ENCODE data around the gene DLG2. TPM values are rescaled to one million over a fixed set of nuclear protein-coding genes. Genes with fewer than 3 reads are reported as not detected.

The DLG2 gene
- total and polyA plus RNA-seq, 7 donors: 0.60 to 25.8 (median 9.7) TPM; not detected in 1

GRCh38 chr11:85494396-85494795 is 132.7 kb downstream of the DLG2 start:
- intact Hi-C loops (cut with DNase I): no loop called here

DNA sequence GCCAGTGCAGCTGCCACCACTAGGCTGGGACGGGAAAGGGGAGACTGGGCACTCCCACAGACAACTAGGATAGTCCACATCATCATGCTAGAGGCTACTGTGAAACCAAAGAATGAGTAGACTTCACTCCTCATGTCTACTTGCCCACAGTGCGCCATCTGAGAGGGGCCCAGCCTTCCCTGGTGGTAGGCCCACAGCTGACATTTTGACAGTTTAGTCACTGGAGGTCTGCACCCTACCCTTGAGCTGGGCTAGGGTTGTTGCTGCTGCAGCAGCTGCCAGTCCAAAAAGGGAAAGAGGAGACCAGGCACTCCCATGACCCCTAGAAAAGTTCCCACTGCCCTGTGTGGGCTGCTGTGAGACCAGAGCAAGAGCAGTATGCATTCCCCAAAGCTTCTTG is 141.2 kb downstream of the DLG2 start:
- H3K9me3 ChIP-seq: peaks cover 0 to 7% (median 0%) of the 10 kb centered on the region in 4 donors
- intact Hi-C loops (cut with DNase I): no loop called here

More at GRCh38 chr11:85494396-85494795, 132.7 kb downstream of the DLG2 start:
- Histone ChIP-seq H3K27ac (no peak overlapping the region), H3K9me3 (no peaks in the 10 kb centered on the region), H3K4me1 (peaks cover 0 to 8% (median 0%) of the 10 kb centered on the region in 4 donors), H3K27me3 (no peaks in the 10 kb centered on the region), H3K4me3 (no peak overlapping the region), H3K36me3 (no peaks in the 10 kb centered on the region)
- TF ChIP-seq POLR2A (IDR thresholded peaks at IDR 0.05): no peak
- TF ChIP-seq, protein P1, sequence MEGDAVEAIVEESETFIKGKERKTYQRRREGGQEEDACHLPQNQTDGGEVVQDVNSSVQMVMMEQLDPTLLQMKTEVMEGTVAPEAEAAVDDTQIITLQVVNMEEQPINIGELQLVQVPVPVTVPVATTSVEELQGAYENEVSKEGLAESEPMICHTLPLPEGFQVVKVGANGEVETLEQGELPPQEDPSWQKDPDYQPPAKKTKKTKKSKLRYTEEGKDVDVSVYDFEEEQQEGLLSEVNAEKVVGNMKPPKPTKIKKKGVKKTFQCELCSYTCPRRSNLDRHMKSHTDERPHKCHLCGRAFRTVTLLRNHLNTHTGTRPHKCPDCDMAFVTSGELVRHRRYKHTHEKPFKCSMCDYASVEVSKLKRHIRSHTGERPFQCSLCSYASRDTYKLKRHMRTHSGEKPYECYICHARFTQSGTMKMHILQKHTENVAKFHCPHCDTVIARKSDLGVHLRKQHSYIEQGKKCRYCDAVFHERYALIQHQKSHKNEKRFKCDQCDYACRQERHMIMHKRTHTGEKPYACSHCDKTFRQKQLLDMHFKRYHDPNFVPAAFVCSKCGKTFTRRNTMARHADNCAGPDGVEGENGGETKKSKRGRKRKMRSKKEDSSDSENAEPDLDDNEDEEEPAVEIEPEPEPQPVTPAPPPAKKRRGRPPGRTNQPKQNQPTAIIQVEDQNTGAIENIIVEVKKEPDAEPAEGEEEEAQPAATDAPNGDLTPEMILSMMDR (IDR thresholded peaks at IDR 0.05): no peak
- TF ChIP-seq EP300 (IDR thresholded peaks at IDR 0.05): no peak
- no peak for TF ChIP-seq POLR2AphosphoS5 (IDR thresholded peaks at IDR 0.05)
- no peak for DNase-seq
- WGBS, 2 donors: 0 to 51% methylated on average over 1 of the region's 1 CpG

GRCh38 chr11:85483861-85484260 is 143.3 kb downstream of the DLG2 start:
- 94 to 95% methylated on average over 20 of the region's 20 CpGs for WGBS, 2 donors
- Histone ChIP-seq H3K4me1 (no peaks in the 10 kb centered on the region), H3K27ac (no peak overlapping the region), H3K4me3 (no peak overlapping the region), H3K36me3 (no peaks in the 10 kb centered on the region), H3K9me3 (peaks cover 0 to 7% (median 0%) of the 10 kb centered on the region in 4 donors), H3K27me3 (no peaks in the 10 kb centered on the region)
- intact Hi-C loops (cut with DNase I): no loop called here
- TF ChIP-seq POLR2AphosphoS5 (IDR thresholded peaks at IDR 0.05) (no peak), POLR2A (IDR thresholded peaks at IDR 0.05) (no peak)
- DNase-seq: no peak

More for the DNA sequence above, 141.2 kb downstream of the DLG2 start:
- DNase-seq: no peak
- Histone ChIP-seq H3K4me1 (no peaks in the 10 kb centered on the region), H3K36me3 (no peaks in the 10 kb centered on the region), H3K27ac (no peak overlapping the region), H3K27me3 (no peaks in the 10 kb centered on the region), H3K4me3 (no peak overlapping the region)
- WGBS, 2 donors: 68 to 92% methylated on average over 2 of the region's 2 CpGs
- no peak for TF ChIP-seq POLR2AphosphoS5 (IDR thresholded peaks at IDR 0.05)
- TF ChIP-seq EP300 (IDR thresholded peaks at IDR 0.05): no peak
- TF ChIP-seq POLR2A (IDR thresholded peaks at IDR 0.05): no peak
- TF ChIP-seq, protein P1 (IDR thresholded peaks at IDR 0.05): no peak

DNA sequence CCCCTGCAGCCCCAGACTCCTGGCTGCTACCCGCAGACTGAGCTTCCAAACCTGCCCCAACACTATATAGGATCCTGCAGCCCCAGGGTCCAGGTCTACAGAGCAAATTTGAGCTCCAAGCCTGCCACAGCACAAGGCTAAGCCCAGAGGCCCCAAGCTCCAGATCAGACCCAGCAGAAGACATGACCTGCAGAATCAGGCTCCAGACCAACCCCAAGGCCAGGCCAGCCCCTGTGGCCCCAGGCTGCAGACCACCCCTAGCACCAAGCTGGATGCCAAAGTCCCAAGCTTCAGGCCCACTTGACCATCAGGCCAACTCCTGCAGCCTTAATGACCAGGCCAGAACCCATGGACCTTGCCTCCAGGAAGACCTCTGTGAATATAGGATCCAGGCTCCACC is 145.3 kb downstream of the DLG2 start:
- TF ChIP-seq POLR2AphosphoS5 (IDR thresholded peaks at IDR 0.05): no peak
- no peak for TF ChIP-seq POLR2A (IDR thresholded peaks at IDR 0.05)
- TF ChIP-seq, protein P1 (IDR thresholded peaks at IDR 0.05): no peak
- TF ChIP-seq EP300 (IDR thresholded peaks at IDR 0.05): no peak

DNA sequence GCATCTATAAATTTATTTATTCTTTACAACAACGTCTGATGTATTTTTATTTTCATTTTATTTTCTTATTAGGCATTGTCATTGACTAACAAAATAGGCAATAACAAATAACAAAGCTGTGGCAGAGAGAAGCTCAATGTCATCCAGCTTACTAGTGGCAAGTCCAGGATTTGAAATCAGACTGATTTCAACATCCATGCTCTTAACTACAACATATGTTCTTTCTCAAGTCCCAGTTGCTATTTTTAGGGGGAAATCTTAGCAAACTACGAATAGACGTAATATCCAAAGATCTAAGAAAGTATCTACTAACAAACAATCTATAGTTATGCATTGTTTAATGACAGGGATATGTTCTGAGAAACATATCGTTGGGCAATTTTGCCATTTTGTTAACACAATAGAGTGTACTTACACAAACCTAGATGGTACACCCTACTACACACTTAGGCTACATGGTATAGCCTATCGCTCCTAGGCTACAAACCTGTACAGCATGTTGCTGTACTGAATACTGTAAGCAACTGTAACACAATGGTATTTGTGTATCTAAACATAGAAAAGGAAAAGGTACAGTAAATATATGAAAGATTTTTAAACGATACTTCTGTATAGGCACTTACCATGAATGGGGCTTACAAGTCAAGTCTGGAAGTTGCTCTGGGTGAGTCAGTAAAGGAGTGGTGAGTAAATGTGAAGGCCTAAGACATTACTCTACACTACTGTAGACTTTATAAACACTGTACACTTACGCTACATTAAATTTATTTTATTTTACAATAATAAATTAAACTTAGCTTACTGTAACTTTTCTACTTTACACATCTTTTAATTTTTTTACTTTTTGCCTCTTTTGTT is 151.3 kb downstream of the DLG2 start:
- Histone ChIP-seq H3K27ac (no peak overlapping the region), H3K36me3 (no peaks in the 10 kb centered on the region), H3K27me3 (no peaks in the 10 kb centered on the region), H3K4me3 (no peak overlapping the region), H3K4me1 (no peaks in the 10 kb centered on the region), H3K9me3 (peaks cover 0 to 7% (median 0%) of the 10 kb centered on the region in 4 donors)
- DNase-seq: no peak
- WGBS, 2 donors: 77 to 78% methylated on average over 7 of the region's 7 CpGs
- TF ChIP-seq POLR2A (IDR thresholded peaks at IDR 0.05) (no peak), EP300 (IDR thresholded peaks at IDR 0.05) (no peak), POLR2AphosphoS5 (IDR thresholded peaks at IDR 0.05) (no peak)
- TF ChIP-seq, protein P1 (IDR thresholded peaks at IDR 0.05): no peak
- intact Hi-C loops (cut with DNase I): no loop called here

More for the DNA sequence above, 145.3 kb downstream of the DLG2 start:
- no peak overlapping the region for H3K4me3 ChIP-seq
- H3K27me3 ChIP-seq: no peaks in the 10 kb centered on the region
- peaks cover 0 to 7% (median 0%) of the 10 kb centered on the region in 4 donors for H3K9me3 ChIP-seq
- no peaks in the 10 kb centered on the region for H3K36me3 ChIP-seq
- intact Hi-C loops (cut with DNase I): no loop called here
- no peak overlapping the region for H3K27ac ChIP-seq
- no peak for DNase-seq
- 93 to 96% methylated on average over 1 of the region's 1 CpG for WGBS, 2 donors
- no peaks in the 10 kb centered on the region for H3K4me1 ChIP-seq

All from sigmoid colon (tissue), 7 donors.